GM18858 (cell line): Measurements from ENCODE around the gene FSTL4.

Experiments used
- ATAC-seq: cut with Tn5 transposase; IDR thresholded peaks from one replicate; pipeline ENCODE4 v1.9.1; 2021; ENCODE audit not compliant: unreplicated experiment

FSTL4 gene

GRCh38 chr5:133520991-133521706 lies 91.2 kb downstream of the FSTL4 start:
- no peak for ATAC-seq

GRCh38 chr5:133520062-133520461 lies 92.3 kb downstream of the FSTL4 start:
- no peak for ATAC-seq

GRCh38 chr5:133519191-133519590 lies 93.2 kb downstream of the FSTL4 start:
- no peak for ATAC-seq

GRCh38 chr5:133514456-133514855 lies 97.9 kb downstream of the FSTL4 start:
- no peak for ATAC-seq

- no peak for ATAC-seq
These were observed 99.4 kb downstream of the FSTL4 start for GRCh38 chr5:133512896-133513295.

GRCh38 chr5:133511653-133512235 lies 100.6 kb downstream of the FSTL4 start:
- ATAC-seq: no peak

DNA sequence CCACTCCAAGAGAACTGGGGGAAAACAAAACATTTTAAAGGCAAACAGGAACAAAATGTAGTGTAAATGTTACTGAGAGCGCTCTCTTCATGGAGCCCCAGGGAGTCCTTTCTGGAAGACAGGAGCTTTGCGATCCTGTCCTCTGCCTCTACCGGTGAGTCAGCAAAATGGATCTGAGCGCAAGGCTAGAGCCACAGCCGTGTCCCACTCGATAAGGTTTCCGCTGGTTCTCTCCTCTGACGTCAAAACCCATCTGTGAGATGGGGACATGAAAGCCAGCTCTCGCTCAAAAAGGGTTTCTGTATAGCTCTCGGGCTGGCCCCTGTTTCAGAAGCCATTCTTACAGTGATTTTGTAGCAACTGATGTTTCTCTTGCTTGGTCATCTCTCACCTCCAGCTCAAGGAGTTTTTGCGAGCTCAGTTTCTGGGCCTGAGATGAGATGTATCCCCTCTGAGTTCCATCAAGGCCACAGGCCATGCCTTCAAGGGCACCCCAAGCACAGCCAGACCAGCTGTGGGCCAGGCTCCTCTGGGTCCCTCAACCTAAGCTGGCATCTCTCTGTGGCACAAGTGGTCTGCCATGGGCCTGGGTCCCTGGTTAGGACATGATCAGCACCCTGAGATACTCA lies 101.6 kb downstream of the FSTL4 start:
- ATAC-seq: no peak

DNA sequence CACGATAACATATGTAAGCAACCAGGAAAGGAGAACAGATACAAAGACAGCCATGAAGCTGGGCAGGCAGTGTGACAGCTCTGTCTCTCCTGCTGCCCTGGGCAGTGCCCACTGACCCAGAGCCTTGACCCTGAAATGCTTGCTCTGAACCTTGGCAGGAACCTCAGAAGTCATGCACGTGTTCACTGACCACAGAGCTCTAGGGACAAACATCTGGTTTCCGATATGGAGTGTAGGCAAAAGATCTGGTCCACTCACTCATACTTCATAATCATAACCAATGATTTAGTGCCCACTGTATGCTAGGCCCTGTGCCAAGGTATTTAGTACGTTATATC lies 102.6 kb downstream of the FSTL4 start:
- ATAC-seq: no peak

DNA sequence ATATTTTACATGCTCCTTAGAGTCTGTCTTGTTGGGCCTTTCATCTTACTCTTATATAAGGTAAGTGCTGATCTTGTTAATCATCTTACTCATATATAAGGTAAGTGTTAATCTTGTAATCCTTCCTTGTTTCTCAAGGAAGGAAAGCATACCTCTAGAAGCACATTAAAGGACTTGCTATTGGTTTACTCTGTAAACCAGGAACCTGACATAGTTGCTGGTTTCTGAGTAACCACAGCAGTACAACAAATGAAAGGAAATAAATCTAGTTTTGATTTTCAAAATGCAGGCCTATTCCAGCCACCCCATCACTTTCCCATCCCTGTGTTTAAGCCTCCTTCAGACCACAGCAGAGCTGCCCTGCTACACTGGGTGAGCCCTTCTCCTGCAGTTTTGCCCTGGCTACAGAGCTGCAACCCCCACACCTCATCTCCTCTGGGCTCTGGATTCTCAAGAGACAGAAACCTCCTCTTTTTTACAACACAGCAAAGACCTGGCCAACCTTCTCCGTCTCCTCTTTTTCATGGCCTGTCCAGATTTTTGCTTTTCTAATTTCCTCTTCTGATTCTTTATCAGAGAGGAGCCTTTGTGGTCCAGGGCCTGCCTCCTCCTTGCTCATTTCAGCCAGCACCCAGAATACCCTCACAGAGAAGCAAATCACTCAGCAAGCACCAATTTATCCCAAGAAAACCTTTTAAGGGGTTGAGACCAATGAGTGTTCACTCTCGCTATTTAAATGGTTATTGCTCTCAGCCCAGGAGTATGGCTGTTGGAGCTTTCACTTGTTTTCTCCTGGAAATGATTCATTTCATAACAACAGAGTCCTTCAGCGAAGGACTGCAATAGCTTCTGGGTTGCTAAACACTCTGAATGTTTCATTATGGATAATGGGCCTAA lies 103.2 kb downstream of the FSTL4 start:
- no peak for ATAC-seq

DNA sequence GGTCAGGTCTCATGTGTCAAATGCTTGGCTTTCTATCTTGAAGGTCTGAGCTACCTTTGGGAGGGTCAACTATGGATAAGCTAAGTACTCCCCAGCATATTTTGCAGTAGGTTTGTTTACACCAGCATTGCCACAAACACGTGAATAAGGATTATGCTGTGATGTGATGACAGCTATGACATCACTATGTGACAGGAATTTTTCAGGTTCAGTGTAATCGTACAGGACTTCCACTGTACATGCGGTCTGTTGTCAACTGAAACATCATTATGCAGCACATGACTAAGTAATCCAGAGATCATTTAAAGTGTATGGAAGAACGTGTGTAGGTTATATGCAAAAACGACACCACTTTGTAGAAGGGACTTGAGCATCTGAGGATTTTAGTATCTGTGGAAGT lies 104.0 kb downstream of the FSTL4 start:
- no peak for ATAC-seq

GRCh38 chr5:133506181-133506580 lies 106.2 kb downstream of the FSTL4 start:
- ATAC-seq: no peak

- ATAC-seq: no peak
These were observed 108.8 kb downstream of the FSTL4 start for GRCh38 chr5:133503511-133503910.

- ATAC-seq: no peak
These were observed 112.4 kb downstream of the FSTL4 start for GRCh38 chr5:133499895-133500294.

DNA sequence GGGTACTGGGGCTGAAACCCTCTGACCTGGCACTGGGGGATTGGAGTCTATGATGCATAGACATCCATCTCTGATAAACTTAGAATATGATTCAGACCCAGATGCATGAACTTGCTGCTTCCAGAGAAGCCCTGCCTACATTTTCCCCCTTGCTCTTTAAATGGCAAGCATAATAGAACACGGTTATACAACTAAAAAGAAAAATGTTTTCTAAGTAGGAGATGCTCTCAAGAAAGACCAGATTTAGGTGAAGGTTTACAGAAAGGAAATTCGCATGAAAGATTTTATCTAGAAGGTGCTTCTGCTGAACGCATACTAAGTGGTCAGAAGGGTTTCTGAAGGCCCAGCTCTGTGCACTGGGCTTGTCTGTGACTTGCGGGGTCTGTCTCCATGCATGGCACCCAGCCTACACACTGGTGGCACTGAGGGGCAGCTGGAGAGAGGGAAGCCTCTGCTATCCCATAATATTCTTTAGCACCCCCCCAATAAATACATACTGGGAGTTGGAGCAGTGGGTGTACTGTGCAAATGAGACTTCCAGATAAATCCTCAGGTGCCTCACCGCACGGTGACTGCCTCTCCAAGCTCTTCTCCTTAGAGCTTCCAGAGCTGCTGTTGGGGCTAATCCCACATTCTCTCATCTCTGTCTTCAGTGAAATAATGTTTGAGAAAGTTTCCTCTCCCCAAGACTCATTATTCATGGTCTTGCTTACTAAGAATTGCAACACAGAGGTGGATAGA lies 114.6 kb downstream of the FSTL4 start:
- no peak for ATAC-seq

GRCh38 chr5:133496631-133497030 lies 115.7 kb downstream of the FSTL4 start:
- ATAC-seq: no peak

GRCh38 chr5:133494923-133495246 lies 117.5 kb downstream of the FSTL4 start:
- ATAC-seq: no peak

DNA sequence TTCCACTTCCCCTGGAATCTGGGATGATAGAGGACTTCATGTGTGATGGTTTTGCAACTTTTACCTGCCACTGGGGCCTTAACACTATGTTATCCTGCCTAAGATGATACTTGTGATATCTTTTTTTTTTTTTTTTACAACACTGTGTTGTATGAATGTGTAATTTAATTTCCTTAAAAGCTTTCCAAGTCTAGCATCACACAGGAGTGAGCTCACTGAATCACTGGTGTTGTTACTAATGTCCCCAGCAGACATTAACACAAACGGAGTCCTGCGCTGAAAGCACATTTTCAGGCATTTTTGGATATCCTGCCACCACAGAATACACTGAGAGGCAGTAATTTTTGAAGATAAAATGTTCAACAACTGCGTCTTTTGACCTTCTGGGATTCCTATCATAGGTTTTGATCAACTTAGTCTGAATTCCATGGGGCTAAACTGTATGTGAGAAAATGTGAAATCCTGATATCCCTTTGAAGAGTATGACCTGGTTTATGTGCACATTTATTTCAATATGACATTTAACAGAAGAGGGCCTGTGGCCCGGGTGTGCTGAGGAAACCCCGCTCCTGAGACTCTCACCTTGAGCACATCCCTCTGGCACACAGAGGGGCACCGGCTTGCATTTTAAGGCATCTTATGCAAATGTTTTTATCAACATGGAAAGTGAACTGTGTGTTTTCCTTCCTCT lies 118.0 kb downstream of the FSTL4 start:
- ATAC-seq: no peak

- ATAC-seq: no peak
These were observed 122.7 kb downstream of the FSTL4 start for GRCh38 chr5:133489632-133490031.

GRCh38 chr5:133487093-133487492 lies 125.2 kb downstream of the FSTL4 start:
- ATAC-seq: no peak

- no peak for ATAC-seq
These were observed 126.9 kb downstream of the FSTL4 start for GRCh38 chr5:133485468-133485867.
